Measurements from ENCODE around the gene SNAI1. TPM values are rescaled to one million over a fixed set of nuclear protein-coding genes. Genes with fewer than 3 reads are reported as not detected.
A peak's percentile ranks its signal among the peaks of the same experiment; 100 is the strongest.

Gene SNAI1
- polyA plus RNA-seq, 1 experiment, result 2.3 TPM

GRCh38 chr20:49978685-49979029 is 4.1 kb upstream of the SNAI1 start:
- H3K9me3 ChIP-seq (ENCODE audit: control insufficient read depth, insufficient read depth, low read length), result no peaks in the 10 kb centered on the region; the same call in 1 of the 2 replicates
- TF ChIP-seq CTCF (IDR thresholded peaks at IDR 0.05; ENCODE audit: low read depth, low read length), result no peak
- CTCF ChIA-PET, result interaction anchor here (0.6 to 13.9 kb wide), 42 partner anchors 9 to 543 kb away, joined by 3 to 419 read pairs (median 6); partner anchors contain the start of gene PEDS1
- POLR2A ChIA-PET, result interaction anchor here (0.6 to 1.6 kb wide), 3 partner anchors 65 to 107 kb away, joined by 5 to 8 read pairs (median 8); no protein-coding TSS in a partner anchor
- no peak overlapping the region for H3K4me3 ChIP-seq (ENCODE audit: low read depth, low read length)
- no peak for DNase-seq (ENCODE audit: low read depth, low spot score)
- H3K27me3 ChIP-seq (ENCODE audit: control insufficient read depth, insufficient read depth, low read length), result peaks cover 6% of the 10 kb centered on the region
- H3K27ac ChIP-seq (ENCODE audit: low read depth, low read length), result no peak overlapping the region

- POLR2A ChIA-PET, result interaction anchor here (0.6 to 1.6 kb wide), 6 partner anchors 10 to 125 kb away, joined by 3 to 8 read pairs (median 4); no protein-coding TSS in a partner anchor
- H3K9me3 ChIP-seq (ENCODE audit: control insufficient read depth, insufficient read depth, low read length), result no peaks in the 10 kb centered on the region; the same call in 1 of the 2 replicates
- no peak overlapping the region for H3K27ac ChIP-seq (ENCODE audit: low read depth, low read length)
- TF ChIP-seq CTCF (IDR thresholded peaks at IDR 0.05; ENCODE audit: low read depth, low read length), result peak; percentile 97
- peaks cover 6% of the 10 kb centered on the region for H3K27me3 ChIP-seq (ENCODE audit: control insufficient read depth, insufficient read depth, low read length)
- CTCF ChIA-PET, result interaction anchor here (0.5 to 13.9 kb wide), 54 partner anchors 9 to 795 kb away, joined by 3 to 419 read pairs (median 5); partner anchors contain the start of gene PEDS1
- no peak for DNase-seq (ENCODE audit: low read depth, low spot score)
- peak overlapping the region; percentile 47 for H3K4me3 ChIP-seq (ENCODE audit: low read depth, low read length)
Observed at GRCh38 chr20:49979030-49979832, 3.5 kb upstream of the SNAI1 start.

GRCh38 chr20:49980140-49981008 is 2.4 kb upstream of the SNAI1 start:
- Histone ChIP-seq H3K27me3 (ENCODE audit: control insufficient read depth, insufficient read depth, low read length) (peaks cover 6% of the 10 kb centered on the region), H3K27ac (ENCODE audit: low read depth, low read length) (no peak overlapping the region), H3K4me3 (ENCODE audit: low read depth, low read length) (no peak overlapping the region), H3K9me3 (ENCODE audit: control insufficient read depth, insufficient read depth, low read length) (no peaks in the 10 kb centered on the region; the same call in 1 of the 2 replicates)
- DNase-seq (ENCODE audit: low read depth, low spot score), result no peak
- TF ChIP-seq CTCF (IDR thresholded peaks at IDR 0.05; ENCODE audit: low read depth, low read length), result no peak
- ChIA-PET CTCF (interaction anchor here (0.7 to 13.9 kb wide), 9 partner anchors 21 to 199 kb away, joined by 3 to 419 read pairs (median 7); no protein-coding TSS in a partner anchor), POLR2A (interaction anchor here (1.4 to 4.9 kb wide), 2 partner anchors 91 kb away, joined by 8 to 38 read pairs; no protein-coding TSS in a partner anchor)

- Histone ChIP-seq H3K4me3 (ENCODE audit: low read depth, low read length) (no peak overlapping the region), H3K27ac (ENCODE audit: low read depth, low read length) (no peak overlapping the region), H3K27me3 (ENCODE audit: control insufficient read depth, insufficient read depth, low read length) (peaks cover 6% of the 10 kb centered on the region), H3K9me3 (ENCODE audit: control insufficient read depth, insufficient read depth, low read length) (no peaks in the 10 kb centered on the region; the same call in 1 of the 2 replicates)
- ChIA-PET CTCF (interaction anchor here (0.7 to 13.9 kb wide), 3 partner anchors 20 to 104 kb away, joined by 3 to 419 read pairs (median 4); no protein-coding TSS in a partner anchor), POLR2A (interaction anchor here (1.3 to 4.9 kb wide), 2 partner anchors 90 to 94 kb away, joined by 4 to 38 read pairs; no protein-coding TSS in a partner anchor)
- no peak for TF ChIP-seq CTCF (IDR thresholded peaks at IDR 0.05; ENCODE audit: low read depth, low read length)
- DNase-seq (ENCODE audit: low read depth, low spot score), result no peak
Observed at GRCh38 chr20:49981218-49982071, 1.3 kb upstream of the SNAI1 start.

All from AG04450 (cell line).